HepG2 (cell line): Measurements from ENCODE around the gene SLC35A1. TPM values are rescaled to one million over a fixed set of nuclear protein-coding genes. Genes with fewer than 3 reads are reported as not detected.

Experiments
- ATAC-seq: fragments of 200-7000 bp; cut with Tn5 transposase; 3 replicates; pipeline ENCODE4 v1.9.1; 2020; ENCODE audit warnings: mild to moderate bottlenecking, moderate library complexity
- BruUV-seq: library from RNA; stranded (reverse); fragments of 400-500 nt; replicated peaks from 2 replicates; lab custom pipeline; 2021; lab: Mats Ljungman, UMichigan
- CTCF ChIA-PET: fragments of 300-600 bp; formaldehyde crosslinking; extraction: SDS; loops from one replicate; lab custom pipeline; 2021; ENCODE audit warnings: low total read pairs, inconsistent platforms, low intra/inter-chr PET ratio; lab: Yijun Ruan, JAX
- POLR2A ChIA-PET: fragments of 350-600 bp; sonication (Branson Sonifier 250); formaldehyde crosslinking; loops from one replicate; lab custom pipeline; 2020; ENCODE audit warnings: antibody characterized with exemption, inconsistent platforms; lab: Yijun Ruan, JAX
- DNase-seq: peaks from one replicate; pipeline ENCODE4 v3.0.0-alpha.2; 2015; ENCODE audit warnings: low spot score
- FAIRE-seq: peaks from 3 replicates; lab custom pipeline; 2011; peaks lifted over from hg19 to GRCh38; lab: Jason Lieb, UNC
- H2AFZ ChIP-seq: one replicate; pipeline ENCODE4 v1.6.1; 2011; ENCODE audit warnings: low read length, inconsistent platforms
- H3K27ac ChIP-seq: fragments of 300-600 bp; 3 replicates; pipeline ENCODE4 v1.8.0; 2011; ENCODE audit warnings: mixed run types, mild to moderate bottlenecking, mixed read lengths, low read length, inconsistent platforms; ENCODE audit not compliant: insufficient read depth; ENCODE audit errors: extremely low read length
- H3K27me3 ChIP-seq, 2 experiments: fragments of 200-600 bp in 1 of 2; 2 replicates in 1 of 2; 3 replicates in 1 of 2; pipeline versions ENCODE4 v1.6.0 to v1.8.0; 2011; ENCODE audit warnings: low read length in 2 of 2, mild to moderate bottlenecking in 2 of 2, moderate library complexity in 2 of 2, inconsistent platforms in 1 of 2; ENCODE audit not compliant: insufficient read depth in 2 of 2, control insufficient read depth in 1 of 2
- H3K36me3 ChIP-seq, 2 experiments: fragments of 200-600 bp in 1 of 2; replicated peaks in 1 of 2; 2 replicates in 1 of 2; 3 replicates in 1 of 2; pipeline versions ENCODE4 v1.5.1 to v1.8.0; 2011; ENCODE audit warnings: low read length in 2 of 2, inconsistent platforms in 1 of 2; ENCODE audit not compliant: insufficient read depth in 2 of 2, control insufficient read depth in 1 of 2
- H3K4me1 ChIP-seq: 2 replicates; pipeline ENCODE4 v1.5.1; 2012; ENCODE audit warnings: low read length, inconsistent platforms; ENCODE audit not compliant: insufficient read depth
- H3K4me2 ChIP-seq: 2 replicates; pipeline ENCODE4 v1.6.0; 2011; ENCODE audit warnings: low read depth, low read length, inconsistent platforms
- H3K4me3 ChIP-seq, 3 experiments: fragments of 200-600 bp in 1 of 3; sonication (generic), shearing (Covaris generic) in 1 of 3; replicated peaks in 1 of 3; 2 replicates each; pipeline ENCODE4 v1.5.1; 2011 to 2016; ENCODE audit warnings: low read length in 3 of 3, inconsistent platforms in 2 of 3, low read depth in 2 of 3, mild to moderate bottlenecking in 2 of 3, control low read depth in 1 of 3, mixed read lengths in 1 of 3; ENCODE audit not compliant: insufficient read depth in 1 of 3
- H3K79me2 ChIP-seq: one replicate; pipeline ENCODE4 v1.6.1; 2011; ENCODE audit warnings: low read length, inconsistent platforms; ENCODE audit not compliant: insufficient read depth
- H3K9ac ChIP-seq: 2 replicates; pipeline ENCODE4 v1.6.0; 2011; ENCODE audit warnings: mild to moderate bottlenecking, low read depth, low read length, inconsistent platforms; ENCODE audit not compliant: insufficient read depth
- H3K9me3 ChIP-seq: 2 replicates; pipeline ENCODE4 v1.5.1; 2012; ENCODE audit warnings: mild to moderate bottlenecking, low read length
- H4K20me1 ChIP-seq: 2 replicates; pipeline ENCODE4 v1.6.0; 2011; ENCODE audit warnings: inconsistent platforms, mild to moderate bottlenecking, low read length, moderate library complexity; ENCODE audit not compliant: insufficient read depth
- ELF3 ChIP-seq: IDR thresholded peaks from 2 replicates; pipeline ENCODE4 v1.6.1; 2016; ENCODE audit warnings: missing genetic modification reagents, missing compliant biosample characterization
- FOXJ3 ChIP-seq: sonication (generic); formaldehyde crosslinking; IDR thresholded peaks from 2 replicates; pipeline ENCODE4 v1.4.0; 2020; ENCODE audit warnings: missing genetic modification reagents, mild to moderate bottlenecking, borderline replicate concordance
- NR3C1 ChIP-seq: sonication (generic); formaldehyde crosslinking; IDR thresholded peaks from 2 replicates; pipeline ENCODE4 v1.4.0; 2020; ENCODE audit warnings: missing genetic modification reagents
- RELA ChIP-seq: sonication (generic); formaldehyde crosslinking; IDR thresholded peaks from 2 replicates; pipeline ENCODE4 v1.4.0; 2020; ENCODE audit warnings: missing genetic modification reagents
- SIX4 ChIP-seq: sonication (generic); formaldehyde crosslinking; IDR thresholded peaks from 2 replicates; pipeline ENCODE4 v1.4.0; 2020; ENCODE audit warnings: missing genetic modification reagents
- SUZ12 ChIP-seq: fragments of 150-350 bp; IDR thresholded peaks from 2 replicates; pipeline ENCODE4 v1.6.1; 2014; ENCODE audit warnings: low read depth, low read length
- TBP ChIP-seq: sonication (generic); formaldehyde crosslinking; IDR thresholded peaks from 2 replicates; pipeline ENCODE4 v1.5.0; 2020; ENCODE audit warnings: missing genetic modification reagents
- U2AF1 ChIP-seq: fragments of 200-400 bp; formaldehyde crosslinking; optimal IDR thresholded peaks from 2 replicates; pipeline ENCODE3; 2017; ENCODE audit warnings: mild to moderate bottlenecking, low read depth, low read length
- XRCC5 ChIP-seq: fragments of 200-400 bp; formaldehyde crosslinking; optimal IDR thresholded peaks from 2 replicates; pipeline ENCODE3; 2017; ENCODE audit warnings: mild to moderate bottlenecking, low read length
- ZFP62 ChIP-seq: sonication (generic); formaldehyde crosslinking; IDR thresholded peaks from 2 replicates; pipeline ENCODE4 v1.4.0; 2020; ENCODE audit warnings: missing genetic modification reagents
- ZNF317 ChIP-seq: sonication (generic); formaldehyde crosslinking; IDR thresholded peaks from 2 replicates; pipeline ENCODE4 v1.5.0; 2020; ENCODE audit warnings: mild to moderate bottlenecking, missing genetic modification reagents
- ZNF432 ChIP-seq: sonication (generic); formaldehyde crosslinking; IDR thresholded peaks from 2 replicates; pipeline ENCODE4 v1.5.0; 2020; ENCODE audit warnings: missing genetic modification reagents, mild to moderate bottlenecking, borderline replicate concordance
- ZNF703 ChIP-seq: sonication (generic); formaldehyde crosslinking; IDR thresholded peaks from 2 replicates; pipeline ENCODE4 v1.5.1; 2020; ENCODE audit warnings: missing genetic modification reagents, mild to moderate bottlenecking, moderate library complexity, borderline replicate concordance
- WGBS: methylation state at CpG from one replicate; pipeline ENCODE4 v1.1.6; 2017; ENCODE audit warnings: low lambda C conversion rate; 5-methylcytosine and 5-hydroxymethylcytosine counted together
- in situ Hi-C: cut with HindIII; loops from 2 replicates; pipeline ENCODE4 v1.10.0; 2017; ENCODE audit warnings: low pct_unique_long_range_greater_than_20kb; ENCODE audit not compliant: extremely low pct_ligation_motif_present
- intact Hi-C: fragments of 100-400 bp; cut with micrococcal nuclease; formaldehyde crosslinking; loops from one replicate; pipeline ENCODE4 v1.10.0; 2022; ENCODE audit not compliant: unreplicated experiment
- polyA plus RNA-seq, 8 experiments: library from polyadenylated mRNA; depleted of rRNA in 3 of 8; stranded (reverse) in 7 of 8; unstranded in 1 of 8; fragments of >200 nt; fragmentation: Illumina TruSeq in 4 of 8; extraction: Trizol in 4 of 8; gene quantifications; 2 replicates each; pipeline versions ENCODE4 v1.2.1 to v1.2.3, GENCODE V29; 2011 to 2016; ENCODE audit warnings: low read depth in 4 of 8, missing spikeins in 1 of 8, mixed read lengths in 1 of 8; ENCODE audit not compliant: insufficient read depth in 1 of 8
- total RNA-seq, 5 experiments: library from RNA; depleted of rRNA; stranded (reverse); fragments of >200 nt; fragmentation: Illumina TruSeq; extraction: Trizol; gene quantifications; 2 replicates each; pipeline ENCODE4 v1.2.3, GENCODE V29; 2016; ENCODE audit warnings: low read depth in 1 of 5
- TF ChIP-seq, protein P1 (sequence below): IDR thresholded peaks from 2 replicates; pipeline ENCODE4 v1.6.1; 2016; ENCODE audit warnings: missing compliant biosample characterization, missing genetic modification reagents, borderline replicate concordance
- TF ChIP-seq, protein P2 (sequence below): IDR thresholded peaks from 2 replicates; pipeline ENCODE4 v1.6.1; 2016; ENCODE audit warnings: low read depth, control low read depth
- TF ChIP-seq, protein P3 (sequence below): sonication (generic); formaldehyde crosslinking; IDR thresholded peaks from 2 replicates; pipeline ENCODE4 v1.4.0; 2020; ENCODE audit warnings: low read depth, mild to moderate bottlenecking, missing genetic modification reagents
- TF ChIP-seq, protein P4 (sequence below): IDR thresholded peaks from 2 replicates; pipeline ENCODE4 v1.4.0; 2020; ENCODE audit warnings: mild to moderate bottlenecking, missing genetic modification reagents

Gene SLC35A1
- total and polyA plus RNA-seq, 2 of the 13 experiments (the other 11 are each of a cell fraction or from before 2014, with no cell fraction given): 24.8 to 25.1 TPM

GRCh38 chr6:87501809-87502572 lies 29.2 kb downstream of the SLC35A1 start:
- in situ Hi-C loops (no loop called here), intact Hi-C loops (no loop called here)
- Histone ChIP-seq H3K79me2 (no peaks in the 10 kb centered on the region), H3K9ac (no peak overlapping the region), H3K27ac (no peak overlapping the region), H3K36me3 (peaks cover 0 to 19% of the 10 kb centered on the region in 2 experiments; a peak in 4 of 5 replicates), H3K4me3 (no peak overlapping the region), H3K9me3 (no peaks in the 10 kb centered on the region), H3K27me3 (no peaks in the 10 kb centered on the region), H3K4me1 (peaks cover 26% of the 10 kb centered on the region), H3K4me2 (no peak overlapping the region), H4K20me1 (no peaks in the 10 kb centered on the region), H2AFZ (no peak overlapping the region)
- TF ChIP-seq ZNF703 (CRISPR knock-in tag) (no peak), ZFP62 (CRISPR knock-in tag) (no peak), FOXJ3 (CRISPR knock-in tag) (no peak), ELF3 (CRISPR knock-in tag) (peak; percentile 72), ZNF317 (CRISPR knock-in tag) (peak; percentile 78), NR3C1 (CRISPR knock-in tag) (no peak), SUZ12 (no peak), XRCC5 (no peak), ZNF432 (CRISPR knock-in tag) (no peak), SIX4 (CRISPR knock-in tag) (no peak), U2AF1 (no peak), RELA (no peak), TBP (no peak)
- TF ChIP-seq, protein P1, sequence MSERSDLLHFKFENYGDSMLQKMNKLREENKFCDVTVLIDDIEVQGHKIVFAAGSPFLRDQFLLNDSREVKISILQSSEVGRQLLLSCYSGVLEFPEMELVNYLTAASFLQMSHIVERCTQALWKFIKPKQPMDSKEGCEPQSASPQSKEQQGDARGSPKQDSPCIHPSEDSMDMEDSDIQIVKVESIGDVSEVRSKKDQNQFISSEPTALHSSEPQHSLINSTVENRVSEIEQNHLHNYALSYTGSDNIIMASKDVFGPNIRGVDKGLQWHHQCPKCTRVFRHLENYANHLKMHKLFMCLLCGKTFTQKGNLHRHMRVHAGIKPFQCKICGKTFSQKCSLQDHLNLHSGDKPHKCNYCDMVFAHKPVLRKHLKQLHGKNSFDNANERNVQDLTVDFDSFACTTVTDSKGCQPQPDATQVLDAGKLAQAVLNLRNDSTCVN (CRISPR knock-in tag): no peak
- TF ChIP-seq, protein P2, sequence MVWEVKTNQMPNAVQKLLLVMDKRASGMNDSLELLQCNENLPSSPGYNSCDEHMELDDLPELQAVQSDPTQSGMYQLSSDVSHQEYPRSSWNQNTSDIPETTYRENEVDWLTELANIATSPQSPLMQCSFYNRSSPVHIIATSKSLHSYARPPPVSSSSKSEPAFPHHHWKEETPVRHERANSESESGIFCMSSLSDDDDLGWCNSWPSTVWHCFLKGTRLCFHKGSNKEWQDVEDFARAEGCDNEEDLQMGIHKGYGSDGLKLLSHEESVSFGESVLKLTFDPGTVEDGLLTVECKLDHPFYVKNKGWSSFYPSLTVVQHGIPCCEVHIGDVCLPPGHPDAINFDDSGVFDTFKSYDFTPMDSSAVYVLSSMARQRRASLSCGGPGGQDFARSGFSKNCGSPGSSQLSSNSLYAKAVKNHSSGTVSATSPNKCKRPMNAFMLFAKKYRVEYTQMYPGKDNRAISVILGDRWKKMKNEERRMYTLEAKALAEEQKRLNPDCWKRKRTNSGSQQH (CRISPR knock-in tag): no peak
- TF ChIP-seq, protein P3, sequence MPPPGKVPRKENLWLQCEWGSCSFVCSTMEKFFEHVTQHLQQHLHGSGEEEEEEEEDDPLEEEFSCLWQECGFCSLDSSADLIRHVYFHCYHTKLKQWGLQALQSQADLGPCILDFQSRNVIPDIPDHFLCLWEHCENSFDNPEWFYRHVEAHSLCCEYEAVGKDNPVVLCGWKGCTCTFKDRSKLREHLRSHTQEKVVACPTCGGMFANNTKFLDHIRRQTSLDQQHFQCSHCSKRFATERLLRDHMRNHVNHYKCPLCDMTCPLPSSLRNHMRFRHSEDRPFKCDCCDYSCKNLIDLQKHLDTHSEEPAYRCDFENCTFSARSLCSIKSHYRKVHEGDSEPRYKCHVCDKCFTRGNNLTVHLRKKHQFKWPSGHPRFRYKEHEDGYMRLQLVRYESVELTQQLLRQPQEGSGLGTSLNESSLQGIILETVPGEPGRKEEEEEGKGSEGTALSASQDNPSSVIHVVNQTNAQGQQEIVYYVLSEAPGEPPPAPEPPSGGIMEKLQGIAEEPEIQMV (CRISPR knock-in tag): no peak
- TF ChIP-seq, protein P4, sequence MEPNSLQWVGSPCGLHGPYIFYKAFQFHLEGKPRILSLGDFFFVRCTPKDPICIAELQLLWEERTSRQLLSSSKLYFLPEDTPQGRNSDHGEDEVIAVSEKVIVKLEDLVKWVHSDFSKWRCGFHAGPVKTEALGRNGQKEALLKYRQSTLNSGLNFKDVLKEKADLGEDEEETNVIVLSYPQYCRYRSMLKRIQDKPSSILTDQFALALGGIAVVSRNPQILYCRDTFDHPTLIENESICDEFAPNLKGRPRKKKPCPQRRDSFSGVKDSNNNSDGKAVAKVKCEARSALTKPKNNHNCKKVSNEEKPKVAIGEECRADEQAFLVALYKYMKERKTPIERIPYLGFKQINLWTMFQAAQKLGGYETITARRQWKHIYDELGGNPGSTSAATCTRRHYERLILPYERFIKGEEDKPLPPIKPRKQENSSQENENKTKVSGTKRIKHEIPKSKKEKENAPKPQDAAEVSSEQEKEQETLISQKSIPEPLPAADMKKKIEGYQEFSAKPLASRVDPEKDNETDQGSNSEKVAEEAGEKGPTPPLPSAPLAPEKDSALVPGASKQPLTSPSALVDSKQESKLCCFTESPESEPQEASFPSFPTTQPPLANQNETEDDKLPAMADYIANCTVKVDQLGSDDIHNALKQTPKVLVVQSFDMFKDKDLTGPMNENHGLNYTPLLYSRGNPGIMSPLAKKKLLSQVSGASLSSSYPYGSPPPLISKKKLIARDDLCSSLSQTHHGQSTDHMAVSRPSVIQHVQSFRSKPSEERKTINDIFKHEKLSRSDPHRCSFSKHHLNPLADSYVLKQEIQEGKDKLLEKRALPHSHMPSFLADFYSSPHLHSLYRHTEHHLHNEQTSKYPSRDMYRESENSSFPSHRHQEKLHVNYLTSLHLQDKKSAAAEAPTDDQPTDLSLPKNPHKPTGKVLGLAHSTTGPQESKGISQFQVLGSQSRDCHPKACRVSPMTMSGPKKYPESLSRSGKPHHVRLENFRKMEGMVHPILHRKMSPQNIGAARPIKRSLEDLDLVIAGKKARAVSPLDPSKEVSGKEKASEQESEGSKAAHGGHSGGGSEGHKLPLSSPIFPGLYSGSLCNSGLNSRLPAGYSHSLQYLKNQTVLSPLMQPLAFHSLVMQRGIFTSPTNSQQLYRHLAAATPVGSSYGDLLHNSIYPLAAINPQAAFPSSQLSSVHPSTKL (CRISPR knock-in tag): 0 out of 2 replicates have a peak, but pooled peaks have one; percentile 20
- no peak for FAIRE-seq
- peak; percentile 83 for ATAC-seq
- 88% methylated on average over 6 of the region's 6 CpGs for WGBS
- POLR2A ChIA-PET: interaction anchor here (0.6 kb wide), 1 partner anchor 229 kb away, joined by 3 read pairs; no protein-coding TSS in a partner anchor
- peak; percentile 46 for DNase-seq
- BruUV-seq: no TSS peak
- CTCF ChIA-PET: no interaction called here
